Neural cell (in vitro differentiated cells): ENCODE results near the gene HBZ. TPM values are rescaled to one million over a fixed set of nuclear protein-coding genes. Genes with fewer than 3 reads are reported as not detected.

Experiments used
- H2AFZ ChIP-seq: fragments of 200-600, 300-800 bp; sonication (generic), shearing (Covaris generic); 2 replicates; pipeline ENCODE4 v1.6.0; 2014; ENCODE audit warnings: low read depth, mild to moderate bottlenecking, antibody characterized with exemption, low read length, moderate library complexity
- H3F3A ChIP-seq: fragments of 200-600 bp; shearing (Covaris generic); 2 replicates; pipeline ENCODE4 v1.6.1; 2016; ENCODE audit warnings: mild to moderate bottlenecking, moderate library complexity, mixed read lengths, antibody characterized with exemption, low read length; ENCODE audit not compliant: insufficient read depth, poor library complexity, severe bottlenecking
- H3K27ac ChIP-seq: fragments of 200-600, 300-800 bp; sonication (generic), shearing (Covaris generic); 2 replicates; pipeline ENCODE4 v1.5.1; 2014; ENCODE audit warnings: mild to moderate bottlenecking, low read length, moderate library complexity
- H3K27me3 ChIP-seq: fragments of 300-800, 200-600 bp; sonication (generic), shearing (Covaris generic); 2 replicates; pipeline ENCODE4 v1.6.0; 2014; ENCODE audit warnings: mild to moderate bottlenecking, low read depth, low read length, moderate library complexity; ENCODE audit not compliant: insufficient read depth
- H3K36me3 ChIP-seq: fragments of 300-800, 200-600 bp; sonication (generic), shearing (Covaris generic); 2 replicates; pipeline ENCODE4 v1.5.1; 2014; ENCODE audit warnings: mild to moderate bottlenecking, antibody characterized with exemption, low read length, moderate library complexity; ENCODE audit not compliant: insufficient read depth
- H3K4me2 ChIP-seq: fragments of 300-800, 200-600 bp; sonication (generic), shearing (Covaris generic); 2 replicates; pipeline ENCODE4 v1.6.0; 2014; ENCODE audit warnings: mild to moderate bottlenecking, low read length
- H3K4me3 ChIP-seq: fragments of 300-800, 200-600 bp; sonication (generic), shearing (Covaris generic); 2 replicates; pipeline ENCODE4 v1.5.1; 2014; ENCODE audit warnings: mild to moderate bottlenecking, low read length, moderate library complexity
- H3K79me2 ChIP-seq: fragments of 200-600 bp; shearing (Covaris generic); replicated peaks from 2 replicates; pipeline ENCODE4 v1.6.0; 2014; ENCODE audit warnings: mild to moderate bottlenecking, low read length, moderate library complexity; ENCODE audit not compliant: insufficient read depth
- H3K9ac ChIP-seq: fragments of 300-800, 200-600 bp; sonication (generic), shearing (Covaris generic); 2 replicates; pipeline ENCODE4 v1.6.1; 2016; ENCODE audit warnings: mild to moderate bottlenecking, low read length, mixed read lengths
- H3K9me2 ChIP-seq: fragments of 200-600 bp; shearing (Covaris generic); 2 replicates; pipeline ENCODE4 v1.6.1; 2016; ENCODE audit warnings: mild to moderate bottlenecking, low read length, mixed read lengths; ENCODE audit not compliant: insufficient read depth
- H3K9me3 ChIP-seq: fragments of 200-600, 300-800 bp; sonication (generic), shearing (Covaris generic); 2 replicates; pipeline ENCODE4 v1.6.1; 2016; ENCODE audit warnings: mild to moderate bottlenecking, mixed run types, low read length, moderate library complexity, mixed read lengths
- H4K20me1 ChIP-seq: fragments of 200-600 bp; shearing (Covaris generic); 2 replicates; pipeline ENCODE4 v1.6.1; 2016; ENCODE audit warnings: mild to moderate bottlenecking, mixed run types; ENCODE audit not compliant: insufficient read depth
- CTCF ChIP-seq: fragments of 450-650 bp; IDR thresholded peaks from 2 replicates; pipeline ENCODE4 v1.5.1; 2014; ENCODE audit warnings: antibody characterized with exemption, mild to moderate bottlenecking, moderate library complexity; ENCODE audit not compliant: poor library complexity, severe bottlenecking
- EP300 ChIP-seq: fragments of 450-650 bp; conservative IDR thresholded peaks from 2 replicates; pipeline ENCODE4 v1.6.1; 2014; ENCODE audit warnings: antibody characterized with exemption, mild to moderate bottlenecking, moderate library complexity; ENCODE audit not compliant: poor library complexity, severe bottlenecking
- EZH2 ChIP-seq: fragments of 200-600, 300-800 bp; shearing (Covaris generic), sonication (generic); IDR thresholded peaks from 2 replicates; pipeline ENCODE4 v1.6.1; 2014; ENCODE audit warnings: antibody characterized with exemption, low read length, borderline replicate concordance, mild to moderate bottlenecking; ENCODE audit not compliant: insufficient read depth, poor library complexity, severe bottlenecking
- MXI1 ChIP-seq: fragments of 450-650 bp; conservative IDR thresholded peaks from 2 replicates; pipeline ENCODE4 v1.6.1; 2014; ENCODE audit warnings: antibody characterized with exemption, mild to moderate bottlenecking; ENCODE audit not compliant: poor library complexity, severe bottlenecking
- POLR2AphosphoS5 ChIP-seq: IDR thresholded peaks from 2 replicates; pipeline ENCODE4 v1.6.1; 2012
- RAD21 ChIP-seq: fragments of 450-650 bp; conservative IDR thresholded peaks from 2 replicates; pipeline ENCODE4 v1.6.1; 2014; ENCODE audit warnings: antibody characterized with exemption, mild to moderate bottlenecking, moderate library complexity
- REST ChIP-seq: IDR thresholded peaks from 2 replicates; pipeline ENCODE4 v1.6.1; 2012; ENCODE audit warnings: borderline replicate concordance
- SMC3 ChIP-seq: fragments of 450-650 bp; conservative IDR thresholded peaks from 2 replicates; pipeline ENCODE4 v1.6.1; 2014; ENCODE audit warnings: antibody characterized with exemption, mild to moderate bottlenecking, moderate library complexity; ENCODE audit not compliant: poor library complexity
- TAF1 ChIP-seq: IDR thresholded peaks from 2 replicates; pipeline ENCODE4 v1.6.1; 2012; ENCODE audit warnings: low read depth
- polyA plus RNA-seq: library from polyadenylated mRNA; depleted of rRNA; stranded (reverse); fragments of >200 nt; gene quantifications from 2 replicates; pipeline ENCODE4 v1.2.3, GENCODE V29; 2014

Gene HBZ
- polyA plus RNA-seq, 1 donor from 2014 or later: not detected

GRCh38 chr16:119835-120491 is 32.5 kb upstream of the HBZ start:
- no peak for TF ChIP-seq EZH2

GRCh38 chr16:120756-121155 is 31.7 kb upstream of the HBZ start:
- Histone ChIP-seq H3K9me3 (no peaks in the 10 kb centered on the region), H3K79me2 (no peaks in the 10 kb centered on the region), H3K4me2 (no peak overlapping the region), H3K9me2 (no peaks in the 10 kb centered on the region), H4K20me1 (no peaks in the 10 kb centered on the region), H3K36me3 (no peaks in the 10 kb centered on the region), H3K27me3 (no peaks in the 10 kb centered on the region), H3K9ac (no peak overlapping the region), H3F3A (no peaks in the 10 kb centered on the region), H2AFZ (no peak overlapping the region), H3K4me3 (no peak overlapping the region), H3K27ac (no peak overlapping the region)
- no peak for TF ChIP-seq REST
- TF ChIP-seq CTCF: no peak
- no peak for TF ChIP-seq EP300
- no peak for TF ChIP-seq TAF1
- no peak for TF ChIP-seq MXI1
- TF ChIP-seq RAD21: no peak
- TF ChIP-seq EZH2: no peak
- TF ChIP-seq SMC3: no peak
- TF ChIP-seq POLR2AphosphoS5: no peak

More at GRCh38 chr16:119835-120491, 32.5 kb upstream of the HBZ start:
- Histone ChIP-seq H3K27ac (no peak overlapping the region), H3K4me2 (no peak overlapping the region), H3K4me3 (no peak overlapping the region), H4K20me1 (no peaks in the 10 kb centered on the region), H3K27me3 (no peaks in the 10 kb centered on the region), H2AFZ (no peak overlapping the region), H3K36me3 (no peaks in the 10 kb centered on the region), H3K9me2 (no peaks in the 10 kb centered on the region), H3K9me3 (no peaks in the 10 kb centered on the region), H3F3A (no peaks in the 10 kb centered on the region), H3K79me2 (no peaks in the 10 kb centered on the region), H3K9ac (no peak overlapping the region)
